ENCODE data around the gene INTS11.
"Not testable (repeated sequence)": the region's sequence is repeated elsewhere in the genome, so short reads cannot be mapped to it uniquely, and the experiment has no call there.

INTS11 gene

GRCh38 chr1:1329304-1330210 is 5.1 kb upstream of the INTS11 start:
- DNase-seq (ENCODE audit: low read depth) = no peak

DNA sequence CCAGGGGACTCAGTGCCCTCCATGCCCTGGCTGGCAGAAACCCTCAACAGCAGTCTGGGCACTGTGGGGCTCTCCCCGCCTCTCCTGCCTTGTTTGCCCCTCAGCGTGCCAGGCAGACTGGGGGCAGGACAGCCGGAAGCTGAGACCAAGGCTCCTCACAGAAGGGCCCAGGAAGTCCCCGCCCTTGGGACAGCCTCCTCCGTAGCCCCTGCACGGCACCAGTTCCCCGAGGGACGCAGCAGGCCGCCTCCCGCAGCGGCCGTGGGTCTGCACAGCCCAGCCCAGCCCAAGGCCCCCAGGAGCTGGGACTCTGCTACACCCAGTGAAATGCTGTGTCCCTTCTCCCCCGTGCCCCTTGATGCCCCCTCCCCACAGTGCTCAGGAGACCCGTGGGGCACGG is 3.8 kb upstream of the INTS11 start:
- DNase-seq (ENCODE audit: low read depth) = no peak

GRCh38 chr1:1327291-1327690 is 2.8 kb upstream of the INTS11 start:
- DNase-seq (ENCODE audit: low read depth) = no peak

- no peak for DNase-seq (ENCODE audit: low read depth)
Measured at GRCh38 chr1:1326075-1326605, 1.7 kb upstream of the INTS11 start.

DNA sequence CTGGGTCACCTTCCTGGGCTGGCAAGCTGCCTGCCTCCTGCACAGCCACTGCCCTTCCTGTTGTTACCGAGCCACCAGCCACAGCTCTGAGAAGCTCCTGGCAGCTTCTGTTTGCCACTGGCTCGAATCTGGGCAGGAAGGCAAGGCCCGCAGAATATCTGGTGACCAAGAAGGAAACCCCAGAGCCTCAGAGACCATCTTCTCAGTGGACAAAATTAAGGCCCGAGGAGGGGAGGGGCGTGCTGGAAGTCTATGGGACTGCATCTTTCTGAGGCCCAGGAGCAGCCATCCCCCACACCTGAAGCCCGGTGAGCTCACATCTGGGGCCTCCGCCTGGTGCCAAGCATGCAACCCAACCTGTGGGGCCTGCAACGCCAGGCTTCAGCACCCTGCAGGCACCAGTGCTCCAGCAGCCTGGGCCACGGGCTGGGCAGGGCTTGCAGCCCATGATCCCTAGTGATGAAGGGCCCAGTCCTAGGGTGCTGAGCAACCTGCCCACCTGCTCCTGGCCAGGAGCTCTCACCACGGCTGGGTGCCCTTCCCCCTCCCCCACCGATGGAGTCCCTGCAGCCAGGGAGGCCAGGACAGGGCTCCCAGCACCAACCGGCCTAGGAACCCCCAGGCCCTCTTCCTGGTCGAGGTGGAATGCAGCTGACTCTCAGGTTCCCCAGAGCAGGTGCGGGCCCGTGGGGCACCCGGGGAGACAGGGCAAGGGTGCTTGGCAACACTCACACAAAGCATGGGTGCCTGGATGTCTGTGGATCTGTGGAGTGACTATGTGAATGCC is 1.0 kb upstream of the INTS11 start:
- no peak for DNase-seq (ENCODE audit: low read depth)

DNA sequence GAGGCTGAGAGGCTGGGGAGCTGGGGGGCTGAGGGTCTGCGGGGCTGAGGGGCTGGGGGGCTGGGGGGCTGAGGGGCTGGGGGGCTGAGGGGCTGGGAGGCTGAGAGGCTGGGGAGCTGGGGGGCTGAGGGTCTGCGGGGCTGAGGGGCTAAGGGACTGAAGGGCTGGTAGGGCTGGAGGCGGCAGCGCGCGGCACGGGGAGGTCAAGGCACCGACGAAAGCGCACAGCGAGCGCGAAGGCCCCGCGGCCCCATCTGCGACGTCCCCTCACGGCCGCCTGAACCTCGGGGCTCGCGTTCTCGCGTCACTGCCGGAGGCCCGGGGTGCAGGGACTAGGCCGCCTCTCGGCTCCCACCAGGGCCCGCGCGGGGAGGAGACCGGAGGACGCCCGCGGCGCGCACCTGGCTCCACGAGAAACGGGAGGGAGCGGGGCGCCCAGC is 356 bp downstream of the INTS11 start:
- no peak for DNase-seq (ENCODE audit: low read depth)

GRCh38 chr1:1322952-1323351 is 1.5 kb downstream of the INTS11 start:
- no peak for DNase-seq (ENCODE audit: low read depth)

- no peak for DNase-seq (ENCODE audit: low read depth)
Measured at GRCh38 chr1:1322418-1322817, 2.0 kb downstream of the INTS11 start.

DNA sequence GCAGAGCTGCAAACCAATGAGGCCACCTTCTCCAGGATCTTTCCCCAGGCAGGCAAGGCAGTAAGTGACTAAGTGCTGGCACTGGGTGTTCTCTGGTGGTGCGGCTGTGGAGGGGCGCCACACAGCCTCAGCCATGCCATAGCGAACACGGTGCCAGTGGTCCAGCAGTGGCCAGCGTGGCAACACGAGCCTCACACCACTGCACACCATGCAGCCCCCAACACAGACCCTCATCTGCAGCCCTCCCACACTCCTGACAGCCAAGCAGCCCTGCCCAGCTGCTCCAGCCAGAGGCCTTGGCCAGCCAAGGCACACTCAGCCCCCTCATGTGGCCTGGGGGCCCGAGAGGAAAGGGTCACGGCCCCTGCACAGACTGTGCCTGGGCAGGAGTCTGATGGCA is 3.0 kb downstream of the INTS11 start:
- DNase-seq (ENCODE audit: low read depth) = no peak

DNA sequence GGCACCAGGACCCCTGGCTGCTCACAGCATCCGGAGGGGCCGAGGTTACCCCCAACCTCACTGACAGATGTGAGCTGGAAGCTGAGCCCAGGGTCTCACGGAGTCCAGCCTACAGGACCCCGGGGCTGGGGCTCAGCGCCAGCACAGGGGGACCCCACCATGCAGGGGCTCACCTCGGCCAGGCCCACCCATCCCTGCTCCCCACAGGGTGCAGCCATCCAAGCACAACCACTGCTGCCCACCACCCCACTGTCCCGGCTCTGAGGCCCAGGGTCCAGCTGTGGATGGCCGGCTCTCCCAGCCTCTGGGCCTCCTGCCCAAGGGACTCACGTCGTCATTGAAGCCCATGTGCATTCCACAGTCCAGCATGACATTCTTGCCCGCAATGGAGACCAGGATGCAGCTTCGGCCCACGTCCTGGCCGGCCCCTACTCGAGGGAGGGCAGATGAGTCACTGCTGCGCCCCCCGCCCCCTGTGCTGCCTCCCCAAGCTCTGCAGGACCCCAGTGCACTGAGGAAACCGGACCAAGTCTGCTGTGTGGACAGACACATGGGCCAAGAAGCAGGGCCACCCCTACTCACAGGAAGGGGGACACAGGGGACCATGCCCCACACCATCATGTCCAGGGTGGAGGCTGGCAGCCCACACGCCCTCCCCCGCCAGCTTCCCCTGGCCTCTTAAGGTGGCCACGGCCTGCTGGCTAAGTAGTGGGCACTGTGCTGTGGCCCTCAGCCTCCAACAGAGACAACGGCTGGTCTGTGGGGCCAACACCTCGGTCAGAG is 3.6 kb downstream of the INTS11 start:
- no peak for DNase-seq (ENCODE audit: low read depth)

- no peak for DNase-seq (ENCODE audit: low read depth)
Measured at GRCh38 chr1:1319646-1319941, 4.9 kb downstream of the INTS11 start.

DNA sequence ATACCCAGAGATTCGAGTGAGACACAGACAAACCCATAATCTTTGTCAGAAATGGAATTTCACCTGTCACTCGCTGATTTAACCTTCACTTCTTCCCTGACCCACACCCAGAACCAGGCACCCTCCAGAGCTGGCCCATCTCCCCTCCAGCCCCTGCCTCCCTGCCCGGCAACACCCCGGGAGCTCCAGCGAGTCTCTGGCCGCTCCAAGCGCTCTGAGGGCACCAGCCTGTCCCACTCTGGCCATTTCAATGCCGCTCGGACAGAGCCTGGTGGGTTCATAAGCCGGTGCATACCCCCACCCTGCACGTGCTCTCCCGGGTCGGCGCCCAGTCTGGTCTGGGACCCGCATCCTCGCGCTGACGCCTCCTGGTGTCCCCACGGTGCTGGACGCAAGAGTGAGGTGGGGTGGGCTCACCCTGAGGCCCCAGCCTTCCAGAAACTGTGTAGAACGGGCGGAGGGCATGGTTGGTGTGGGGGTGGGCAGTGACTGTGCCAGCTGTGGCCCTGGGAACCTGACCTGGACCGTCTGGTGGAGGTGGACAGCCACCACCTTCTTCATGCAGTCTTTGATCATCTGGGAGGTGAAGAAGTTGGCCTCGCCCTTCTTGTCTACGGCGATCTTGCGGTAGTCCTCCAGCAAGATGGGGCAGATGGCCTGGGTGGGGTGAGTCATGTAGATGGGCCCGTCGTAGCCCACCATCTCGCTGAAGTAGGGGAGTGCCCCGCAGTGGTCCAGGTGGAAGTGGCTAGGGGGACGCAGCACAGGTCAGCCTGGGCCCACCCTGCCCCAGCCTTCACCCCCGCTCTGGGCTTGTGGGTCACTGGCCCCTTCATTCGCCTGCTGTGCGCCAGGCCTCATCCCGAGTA is 5.4 kb downstream of the INTS11 start:
- no peak for DNase-seq (ENCODE audit: low read depth)

GRCh38 chr1:1318131-1318652 is 6.3 kb downstream of the INTS11 start:
- DNase-seq (ENCODE audit: low read depth) = peak; percentile 88

GRCh38 chr1:1317420-1317819 is 7.0 kb downstream of the INTS11 start:
- DNase-seq (ENCODE audit: low read depth) = no peak

DNA sequence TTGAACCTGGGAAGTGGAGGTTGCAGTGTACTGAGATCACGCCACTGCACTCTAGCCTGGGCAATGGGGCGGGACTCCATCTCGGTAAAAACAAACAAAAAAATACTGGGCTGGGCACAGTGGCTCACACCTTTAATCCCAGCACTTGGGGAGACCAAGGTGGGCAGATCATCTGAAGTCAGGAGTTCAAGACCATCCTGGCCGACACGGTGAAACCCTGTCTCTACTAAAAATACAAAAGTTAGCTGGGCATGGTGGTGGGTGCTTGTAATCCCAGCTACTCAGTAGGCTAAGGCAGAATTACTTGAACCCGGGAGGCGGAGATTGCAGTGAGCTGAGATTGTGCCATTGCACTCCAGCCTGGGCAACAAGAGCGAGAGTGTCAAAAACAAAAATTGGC is 8.3 kb downstream of the INTS11 start:
- not testable (repeated sequence) for DNase-seq (ENCODE audit: low read depth)

DNA sequence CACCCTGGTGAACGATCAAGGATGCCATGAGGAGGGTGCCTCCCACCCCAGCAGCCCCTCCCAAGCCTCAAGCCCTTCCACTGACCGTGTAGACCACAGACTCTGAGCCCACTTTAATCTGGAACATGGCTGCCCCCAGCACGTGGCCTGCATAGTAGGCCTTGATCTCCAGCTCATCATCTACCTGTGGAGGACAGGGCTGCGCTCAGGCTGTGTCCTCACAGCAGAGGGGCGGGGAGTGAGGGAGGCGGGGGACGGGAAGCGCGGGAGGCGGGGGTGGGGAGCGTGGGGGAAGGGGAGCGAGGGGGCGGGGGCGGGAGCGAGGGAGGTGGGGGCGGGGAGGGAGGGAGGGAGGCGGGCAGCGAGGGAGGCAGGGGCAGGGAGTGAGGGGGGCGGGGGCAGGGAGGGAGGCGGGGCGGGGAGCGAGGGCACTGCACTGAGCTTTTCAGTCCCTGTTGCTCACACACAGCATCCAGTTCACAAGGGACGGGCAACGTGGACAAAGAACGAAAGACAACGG is 9.0 kb downstream of the INTS11 start:
- no peak for DNase-seq (ENCODE audit: low read depth)

DNA sequence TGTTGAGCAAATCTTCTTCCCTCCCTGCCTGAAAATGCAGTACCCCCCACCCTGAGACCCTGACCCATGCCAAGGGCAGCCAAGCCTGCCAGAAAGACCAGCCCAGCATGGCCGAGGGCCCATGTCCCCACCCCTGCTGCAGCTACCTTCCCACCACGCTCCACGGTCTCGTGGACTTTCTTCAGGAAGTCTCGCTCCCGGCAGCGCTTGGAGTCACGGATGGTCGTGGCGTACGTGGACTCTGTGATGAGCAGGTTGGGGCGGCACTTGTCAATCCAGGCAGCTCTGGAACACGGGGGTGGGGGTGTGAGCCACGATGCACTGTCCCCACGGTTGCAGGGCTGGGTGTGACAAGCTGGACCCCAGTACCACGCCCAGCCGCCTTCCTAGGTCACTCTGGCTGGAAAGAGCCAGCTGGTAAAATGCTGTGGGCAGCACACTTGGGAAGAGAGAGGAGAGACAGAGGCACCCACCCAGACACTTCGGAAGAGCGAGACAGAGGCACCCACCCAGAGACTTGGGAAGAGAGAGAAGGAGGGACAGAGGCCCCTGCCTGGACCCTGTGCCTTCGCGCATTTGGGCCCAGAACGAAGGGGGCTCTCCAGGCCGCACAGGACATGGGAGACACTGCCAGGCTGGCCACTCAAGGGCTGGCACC is 9.7 kb downstream of the INTS11 start:
- DNase-seq (ENCODE audit: low read depth) = no peak

DNA sequence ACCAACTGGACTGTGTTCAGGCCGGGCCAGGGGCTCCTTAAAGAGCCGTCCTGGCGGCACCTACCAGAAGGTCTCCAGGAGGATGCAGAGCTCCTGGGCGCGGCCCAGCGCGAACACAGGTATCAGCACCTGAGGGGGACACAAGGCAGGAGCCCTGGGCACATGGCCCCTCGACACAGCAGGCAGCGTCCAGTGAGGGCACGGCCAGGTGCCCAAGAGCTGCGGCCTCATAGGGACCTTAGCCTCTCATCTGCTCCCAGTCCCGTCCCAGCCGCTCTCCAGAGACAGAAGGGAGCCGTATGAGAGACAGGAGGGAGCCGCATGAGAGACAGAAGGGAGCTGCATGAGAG is 10.2 kb downstream of the INTS11 start:
- no peak for DNase-seq (ENCODE audit: low read depth)

DNA sequence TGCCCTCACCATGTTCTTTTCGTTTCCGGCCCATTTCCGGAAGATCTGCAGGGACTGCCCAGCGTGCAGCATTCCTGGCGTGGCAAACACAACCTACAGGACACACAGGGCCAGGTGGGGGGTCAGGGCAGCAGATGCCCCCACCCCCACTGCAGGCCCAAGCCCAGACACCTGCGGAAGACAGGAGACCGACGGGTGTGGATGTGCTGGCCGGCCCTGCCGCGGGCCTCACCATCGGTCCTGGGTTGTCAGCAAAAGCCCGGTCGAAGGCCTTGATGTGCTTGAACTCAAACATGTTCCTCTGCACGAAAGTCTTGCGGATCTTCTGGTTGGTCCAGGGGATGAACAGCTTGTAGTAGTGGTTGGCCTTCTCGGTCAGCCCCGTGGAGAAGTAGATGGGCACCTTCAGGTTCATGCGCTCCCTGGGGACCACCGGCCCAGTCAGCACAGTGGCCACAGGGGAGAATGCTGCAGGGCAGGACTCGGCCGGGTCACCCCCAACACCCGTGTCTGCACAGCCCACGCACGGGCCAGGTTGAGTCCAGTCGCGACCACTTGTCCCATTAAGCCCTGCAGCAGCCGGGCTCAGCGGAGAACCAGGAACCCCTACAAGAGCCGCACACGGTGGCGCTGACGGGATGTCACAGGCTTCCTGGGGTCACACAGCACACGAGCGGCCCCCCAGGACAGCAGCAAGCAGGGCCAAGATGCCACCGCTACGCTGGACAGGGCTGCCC is 10.8 kb downstream of the INTS11 start:
- no peak for DNase-seq (ENCODE audit: low read depth)
